GM18517 (cell line): ENCODE data around the gene GOLGA3.

ENCODE experiments used
- ATAC-seq: cut with Tn5 transposase; IDR thresholded peaks from one replicate; pipeline ENCODE4 v1.9.1; 2021; ENCODE audit warnings: mild to moderate bottlenecking, moderate library complexity; ENCODE audit not compliant: unreplicated experiment

The GOLGA3 gene

GRCh38 chr12:132724506-132725241 lies 104.0 kb downstream of the GOLGA3 start:
- no peak for ATAC-seq

- ATAC-seq, result no peak
Observed at GRCh38 chr12:132723764-132724140, 104.9 kb downstream of the GOLGA3 start.

- no peak for ATAC-seq
Observed at GRCh38 chr12:132723015-132723763, 105.5 kb downstream of the GOLGA3 start.

- no peak for ATAC-seq
Observed at GRCh38 chr12:132720606-132721345, 107.9 kb downstream of the GOLGA3 start.

GRCh38 chr12:132719954-132720324 lies 108.7 kb downstream of the GOLGA3 start:
- ATAC-seq, result no peak

- ATAC-seq, result no peak
Observed at GRCh38 chr12:132719141-132719953, 109.3 kb downstream of the GOLGA3 start.
